ENCODE results near the gene S1PR1. TPM values are rescaled to one million over a fixed set of nuclear protein-coding genes. Genes with fewer than 3 reads are reported as not detected.
"Not testable (repeated sequence)": the region's sequence is repeated elsewhere in the genome, so short reads cannot be mapped to it uniquely, and the experiment has no call there.

S1PR1 gene
- total RNA-seq, 1 experiment from 2014 or later, result 0.68 TPM

DNA sequence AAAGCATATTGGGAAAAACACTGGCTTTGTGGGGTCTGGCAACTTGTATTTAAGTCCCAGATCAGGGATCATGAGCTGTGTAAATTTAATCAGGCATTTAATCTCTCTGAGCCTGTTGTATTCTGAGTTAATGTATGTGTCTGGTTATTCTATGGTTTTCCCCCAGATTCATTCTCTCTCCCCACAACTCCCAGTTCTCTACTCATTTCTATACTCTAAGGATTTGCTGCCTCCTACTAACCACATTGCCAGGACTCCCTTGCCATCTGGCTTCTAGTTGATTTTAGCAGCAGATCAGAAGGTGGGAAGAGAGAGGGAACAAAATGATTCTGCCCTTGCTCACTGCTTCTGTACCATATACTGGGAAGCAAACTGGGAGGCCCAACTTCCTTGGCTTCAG lies 31.4 kb upstream of the S1PR1 start:
- H3K4me1 ChIP-seq (replicated peaks; ENCODE audit: insufficient read depth), result peaks cover 8% of the 10 kb centered on the region
- H3K9me2 ChIP-seq (ENCODE audit: insufficient read depth), result 0 out of 2 replicates have a peak, but pooled peaks cover 3% of the 10 kb centered on the region
- H3K79me2 ChIP-seq (ENCODE audit: low read depth), result no peaks in the 10 kb centered on the region
- no peak for DNase-seq
- H3F3A ChIP-seq (ENCODE audit: insufficient read depth, low read depth), result no peaks in the 10 kb centered on the region
- H3K27me3 ChIP-seq (ENCODE audit: insufficient read depth, low read depth), result no peaks in the 10 kb centered on the region
- ChIA-PET POLR2A (ENCODE audit: unreplicated experiment) (interaction anchor here (0.6 kb wide), 1 partner anchor 97 kb away, joined by 4 read pairs; no protein-coding TSS in a partner anchor), CTCF (no interaction called here)
- H3K4me3 ChIP-seq, result no peak overlapping the region
- no peak overlapping the region for H2AFZ ChIP-seq
- no TSS peak for BruUV-seq (replicated peaks)
- no peaks in the 10 kb centered on the region for H3K9me3 ChIP-seq (ENCODE audit: insufficient read depth, low read depth)
- H3K36me3 ChIP-seq (ENCODE audit: low read depth), result no peaks in the 10 kb centered on the region
- no peaks in the 10 kb centered on the region for H4K20me1 ChIP-seq (ENCODE audit: insufficient read depth)
- TF ChIP-seq, protein P1, sequence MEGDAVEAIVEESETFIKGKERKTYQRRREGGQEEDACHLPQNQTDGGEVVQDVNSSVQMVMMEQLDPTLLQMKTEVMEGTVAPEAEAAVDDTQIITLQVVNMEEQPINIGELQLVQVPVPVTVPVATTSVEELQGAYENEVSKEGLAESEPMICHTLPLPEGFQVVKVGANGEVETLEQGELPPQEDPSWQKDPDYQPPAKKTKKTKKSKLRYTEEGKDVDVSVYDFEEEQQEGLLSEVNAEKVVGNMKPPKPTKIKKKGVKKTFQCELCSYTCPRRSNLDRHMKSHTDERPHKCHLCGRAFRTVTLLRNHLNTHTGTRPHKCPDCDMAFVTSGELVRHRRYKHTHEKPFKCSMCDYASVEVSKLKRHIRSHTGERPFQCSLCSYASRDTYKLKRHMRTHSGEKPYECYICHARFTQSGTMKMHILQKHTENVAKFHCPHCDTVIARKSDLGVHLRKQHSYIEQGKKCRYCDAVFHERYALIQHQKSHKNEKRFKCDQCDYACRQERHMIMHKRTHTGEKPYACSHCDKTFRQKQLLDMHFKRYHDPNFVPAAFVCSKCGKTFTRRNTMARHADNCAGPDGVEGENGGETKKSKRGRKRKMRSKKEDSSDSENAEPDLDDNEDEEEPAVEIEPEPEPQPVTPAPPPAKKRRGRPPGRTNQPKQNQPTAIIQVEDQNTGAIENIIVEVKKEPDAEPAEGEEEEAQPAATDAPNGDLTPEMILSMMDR (conservative IDR thresholded peaks at IDR 0.05), result no peak
- TF ChIP-seq EZH2 (IDR thresholded peaks at IDR 0.05; ENCODE audit: low read depth), result no peak
- H3K27ac ChIP-seq, result no peak overlapping the region
- H3K4me2 ChIP-seq, result no peak overlapping the region
- intact Hi-C loops (cut with micrococcal nuclease; ENCODE audit: unreplicated experiment), result no loop called here

DNA sequence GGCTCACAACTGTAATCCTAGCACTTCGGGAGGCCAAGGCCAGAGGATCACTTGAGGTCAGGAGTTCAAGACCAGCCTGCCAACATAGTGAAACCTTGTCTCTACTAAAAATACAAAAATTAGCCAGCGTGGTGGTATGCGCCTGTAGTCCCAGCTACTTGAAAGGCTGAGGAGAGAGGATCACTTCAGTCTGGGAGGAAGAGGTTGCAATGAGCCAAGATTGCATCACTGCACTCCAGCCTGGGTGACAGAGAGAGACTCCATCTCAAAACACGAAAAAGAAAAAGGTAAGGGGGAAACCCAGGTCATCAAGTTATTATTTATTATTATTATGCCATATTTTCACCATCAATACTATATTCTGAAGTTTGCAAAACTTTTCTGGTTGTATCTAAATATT lies 30.7 kb upstream of the S1PR1 start:
- H3K9me2 ChIP-seq (ENCODE audit: insufficient read depth); intact Hi-C loops (cut with micrococcal nuclease; ENCODE audit: unreplicated experiment); H3K4me3 ChIP-seq; H4K20me1 ChIP-seq (ENCODE audit: insufficient read depth); H3K79me2 ChIP-seq (ENCODE audit: low read depth); H2AFZ ChIP-seq; H3K27me3 ChIP-seq (ENCODE audit: insufficient read depth, low read depth); H3F3A ChIP-seq (ENCODE audit: insufficient read depth, low read depth); H3K36me3 ChIP-seq (ENCODE audit: low read depth); H3K9me3 ChIP-seq (ENCODE audit: insufficient read depth, low read depth); H3K4me1 ChIP-seq (replicated peaks; ENCODE audit: insufficient read depth); BruUV-seq (replicated peaks); POLR2A ChIA-PET (ENCODE audit: unreplicated experiment); DNase-seq; H3K27ac ChIP-seq; H3K4me2 ChIP-seq: not testable (repeated sequence)
- CTCF ChIA-PET, result interaction anchor here (0.6 kb wide), 1 partner anchor 43 kb away, joined by 3 read pairs; no protein-coding TSS in a partner anchor

DNA sequence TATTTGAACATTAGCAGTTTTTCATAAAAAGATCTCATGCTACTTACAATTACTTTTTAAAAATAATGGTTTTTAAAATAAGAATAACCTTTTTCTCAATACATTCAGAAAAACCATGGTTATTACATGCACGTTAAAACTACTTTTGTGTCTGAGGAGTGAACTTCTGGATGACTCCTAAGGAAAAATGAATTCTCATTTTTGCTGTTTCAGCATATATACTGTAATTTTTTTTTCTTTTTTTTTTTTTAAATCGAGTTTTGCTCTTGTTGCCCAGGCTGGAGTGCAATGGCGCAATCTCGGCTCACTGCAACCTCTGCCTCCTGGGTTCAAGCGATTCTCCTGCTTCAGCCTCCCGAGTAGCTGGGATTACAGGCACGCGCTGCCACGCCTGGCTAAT lies 29.5 kb upstream of the S1PR1 start:
- H2AFZ ChIP-seq; H3K4me3 ChIP-seq; BruUV-seq (replicated peaks); H3K27me3 ChIP-seq (ENCODE audit: insufficient read depth, low read depth); H3F3A ChIP-seq (ENCODE audit: insufficient read depth, low read depth); H3K4me2 ChIP-seq; POLR2A ChIA-PET (ENCODE audit: unreplicated experiment); H4K20me1 ChIP-seq (ENCODE audit: insufficient read depth); H3K9me2 ChIP-seq (ENCODE audit: insufficient read depth); H3K36me3 ChIP-seq (ENCODE audit: low read depth); H3K9me3 ChIP-seq (ENCODE audit: insufficient read depth, low read depth); intact Hi-C loops (cut with micrococcal nuclease; ENCODE audit: unreplicated experiment); H3K4me1 ChIP-seq (replicated peaks; ENCODE audit: insufficient read depth); H3K79me2 ChIP-seq (ENCODE audit: low read depth); CTCF ChIA-PET; H3K27ac ChIP-seq: not testable (repeated sequence)
- peak in 1 of 2 experiments; percentile 28 for DNase-seq

DNA sequence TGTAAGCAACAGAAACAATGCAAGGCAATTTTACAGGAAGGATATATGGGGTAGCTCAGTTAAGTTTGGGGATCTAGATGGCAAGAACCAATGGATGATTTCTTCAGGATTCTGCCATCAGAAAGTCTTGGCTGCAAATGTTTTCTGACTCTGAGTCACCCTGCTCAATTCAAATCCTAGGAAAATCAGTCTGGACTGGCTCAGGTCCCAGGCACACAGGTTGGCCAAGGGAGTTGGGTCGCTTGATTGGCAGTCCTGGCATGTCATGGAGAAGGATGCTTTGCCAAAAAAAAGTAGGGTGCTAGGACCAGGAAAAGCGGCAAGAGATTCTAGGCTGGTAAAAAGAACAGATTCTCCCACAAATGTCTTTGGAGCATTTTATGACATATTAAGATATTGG lies 28.9 kb upstream of the S1PR1 start:
- no TSS peak for BruUV-seq (replicated peaks)
- no peaks in the 10 kb centered on the region for H3K9me3 ChIP-seq (ENCODE audit: insufficient read depth, low read depth)
- no peak overlapping the region for H2AFZ ChIP-seq
- H3K27ac ChIP-seq, result no peak overlapping the region
- H3K36me3 ChIP-seq (ENCODE audit: low read depth), result no peaks in the 10 kb centered on the region
- H3K9me2 ChIP-seq (ENCODE audit: insufficient read depth), result peaks cover 5% of the 10 kb centered on the region; the same call in 1 of the 2 replicates
- ChIA-PET POLR2A (ENCODE audit: unreplicated experiment) (no interaction called here), CTCF (no interaction called here)
- no peak for DNase-seq
- no peaks in the 10 kb centered on the region for H3K27me3 ChIP-seq (ENCODE audit: insufficient read depth, low read depth)
- TF ChIP-seq, protein P1 (conservative IDR thresholded peaks at IDR 0.05), result no peak
- TF ChIP-seq EZH2 (IDR thresholded peaks at IDR 0.05; ENCODE audit: low read depth), result no peak
- no peaks in the 10 kb centered on the region for H3F3A ChIP-seq (ENCODE audit: insufficient read depth, low read depth)
- H4K20me1 ChIP-seq (ENCODE audit: insufficient read depth), result no peaks in the 10 kb centered on the region
- intact Hi-C loops (cut with micrococcal nuclease; ENCODE audit: unreplicated experiment), result no loop called here
- H3K4me1 ChIP-seq (replicated peaks; ENCODE audit: insufficient read depth), result no peaks in the 10 kb centered on the region
- H3K4me3 ChIP-seq, result no peak overlapping the region
- H3K4me2 ChIP-seq, result no peak overlapping the region
- no peaks in the 10 kb centered on the region for H3K79me2 ChIP-seq (ENCODE audit: low read depth)

Data from PC-9 (cell line).